GM19239 (cell line): ENCODE results near the gene KIZ.

Source experiments
- DNase-seq: peaks from one replicate; pipeline ENCODE4 v3.0.0; 2011; ENCODE audit warnings: low spot score; ENCODE audit not compliant: insufficient read length
- FAIRE-seq: peaks from 2 replicates; lab custom pipeline; 2011; peaks lifted over from hg19 to GRCh38; lab: Jason Lieb, UNC

KIZ gene

DNA sequence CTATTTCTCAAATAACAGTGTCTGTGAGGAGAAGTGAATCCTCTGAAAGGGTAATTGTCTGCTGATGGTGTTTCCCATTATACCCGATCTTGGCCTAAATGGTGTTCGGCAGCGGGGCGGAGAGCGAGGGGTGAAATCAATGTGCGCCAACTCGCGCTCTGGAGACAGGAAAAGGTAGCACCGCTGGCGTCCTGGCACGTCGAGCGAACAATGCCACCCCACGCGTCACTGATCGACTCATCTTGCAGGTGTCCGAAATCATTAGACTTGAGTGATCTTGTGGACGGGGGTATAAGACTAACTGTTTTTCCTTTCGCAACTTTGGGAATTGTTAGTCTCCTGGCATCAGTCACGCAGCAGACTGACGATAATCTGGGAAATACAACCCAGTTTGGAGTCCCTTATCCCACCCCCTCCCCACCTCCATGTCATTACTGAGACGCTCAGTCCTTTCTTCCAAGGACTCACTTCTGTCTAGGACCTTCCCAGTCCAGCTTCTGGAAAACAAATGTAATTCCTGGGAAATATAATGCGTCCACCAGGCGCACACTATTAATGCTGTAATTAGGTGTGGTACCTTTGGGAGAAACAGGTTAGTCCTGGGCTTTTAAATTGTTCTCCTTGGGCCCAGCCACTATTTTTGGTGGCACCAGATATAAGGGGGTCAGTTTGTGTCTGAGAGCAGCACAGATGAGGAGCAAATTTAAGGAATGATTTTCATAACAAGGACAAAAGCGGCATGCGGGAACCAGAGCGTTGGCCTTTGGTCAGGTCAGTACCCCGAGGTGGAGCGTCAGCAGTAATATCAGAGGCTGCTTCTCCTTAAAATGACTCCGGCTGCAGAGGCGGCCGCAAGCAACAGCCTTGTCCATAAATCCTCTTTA lies 22.1 kb upstream of the KIZ start:
- DNase-seq: no peak
- FAIRE-seq: no peak

GRCh38 chr20:21104466-21104761 lies 21.5 kb upstream of the KIZ start:
- DNase-seq (no peak), FAIRE-seq (no peak)

DNA sequence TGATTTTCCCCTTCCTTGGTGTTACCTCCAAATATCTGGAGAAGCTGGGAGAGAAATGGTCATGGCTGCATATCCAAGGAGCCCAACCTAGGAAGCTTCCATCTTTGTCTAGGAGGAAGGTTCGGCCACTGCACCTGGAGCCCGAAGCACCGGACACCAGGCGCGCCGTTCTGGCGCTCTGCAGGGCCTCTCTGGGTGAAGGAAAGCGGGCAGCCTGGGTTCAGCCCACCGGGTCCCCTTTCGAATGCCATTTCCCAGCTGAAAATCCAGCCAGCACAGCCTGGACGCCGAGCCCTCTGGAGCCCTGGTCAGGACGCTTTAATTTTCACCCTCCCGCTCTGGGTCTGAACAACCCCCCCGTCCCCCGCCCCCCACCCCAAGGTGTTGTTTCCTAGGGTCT lies 21.0 kb upstream of the KIZ start:
- FAIRE-seq: no peak
- no peak for DNase-seq

GRCh38 chr20:21105429-21106170 lies 20.3 kb upstream of the KIZ start:
- FAIRE-seq (no peak), DNase-seq (no peak)

DNA sequence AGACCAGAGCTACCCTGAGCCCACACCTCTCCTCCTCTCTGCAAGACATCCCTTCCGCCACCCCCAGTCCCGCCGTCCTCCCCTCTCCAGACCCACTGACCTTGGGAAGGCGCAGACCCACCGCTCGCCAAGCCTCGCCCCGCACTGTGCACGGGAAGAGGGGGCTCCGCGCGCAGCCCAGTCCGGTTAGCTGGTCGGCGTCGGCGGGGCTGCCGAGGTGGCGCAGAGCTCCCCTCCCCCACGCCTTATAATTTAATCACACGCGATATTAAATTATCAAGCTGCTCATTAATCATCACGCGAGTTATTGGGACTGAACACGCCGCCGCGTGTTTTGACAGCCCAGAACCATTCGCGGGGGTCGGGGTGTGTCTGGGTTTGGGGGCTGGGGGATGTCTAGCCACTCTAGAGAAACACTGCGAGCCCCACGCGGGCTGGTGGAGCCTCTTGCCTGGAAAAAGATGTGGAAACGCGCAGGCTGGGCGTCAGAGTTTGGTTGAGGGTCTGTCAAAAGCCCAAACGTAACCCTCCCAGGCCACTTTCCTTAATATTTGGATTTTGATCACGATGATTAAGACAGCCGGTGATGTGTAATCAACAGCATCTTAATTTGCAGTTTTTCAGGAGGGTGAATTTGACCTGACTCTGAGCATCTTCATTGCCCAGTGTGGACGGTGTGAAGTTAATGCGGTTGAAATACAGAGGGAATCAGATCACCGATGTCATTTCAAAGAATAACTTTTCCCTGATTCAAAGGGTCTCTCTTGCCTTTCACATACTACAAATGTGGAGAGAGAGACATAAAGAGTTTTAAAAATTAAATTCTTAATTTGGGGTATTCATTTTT lies 19.5 kb upstream of the KIZ start, which contains the start of gene LINC00237:
Gene LINC00237, minus strand, starts transcription at position 188 of the 847 bp plus-strand sequence.
- DNase-seq: no peak
- no peak for FAIRE-seq

GRCh38 chr20:21109144-21109543 lies 16.7 kb upstream of the KIZ start:
- DNase-seq: no peak

DNA sequence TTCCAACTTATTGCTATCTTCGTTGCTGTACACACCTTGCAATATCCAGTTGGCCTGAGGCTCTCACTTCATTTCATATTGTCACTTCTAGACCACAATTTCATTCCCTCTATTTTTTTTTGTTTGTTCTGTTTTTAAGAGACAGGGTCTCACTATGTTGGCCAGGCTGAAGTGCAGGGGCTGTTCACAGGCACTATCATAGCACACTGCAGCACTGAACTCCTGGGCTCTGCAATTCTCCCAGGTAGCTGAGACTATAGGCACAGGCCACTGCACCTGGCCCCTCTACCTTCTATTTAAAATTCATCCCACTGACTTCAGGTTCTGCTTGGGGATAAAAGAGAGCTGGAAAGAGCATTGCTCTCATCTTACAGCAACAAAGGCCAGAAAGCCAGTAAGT lies 15.1 kb upstream of the KIZ start:
- DNase-seq (no peak), FAIRE-seq (no peak)

More at GRCh38 chr20:21109144-21109543, 16.7 kb upstream of the KIZ start:
- no peak for FAIRE-seq

DNA sequence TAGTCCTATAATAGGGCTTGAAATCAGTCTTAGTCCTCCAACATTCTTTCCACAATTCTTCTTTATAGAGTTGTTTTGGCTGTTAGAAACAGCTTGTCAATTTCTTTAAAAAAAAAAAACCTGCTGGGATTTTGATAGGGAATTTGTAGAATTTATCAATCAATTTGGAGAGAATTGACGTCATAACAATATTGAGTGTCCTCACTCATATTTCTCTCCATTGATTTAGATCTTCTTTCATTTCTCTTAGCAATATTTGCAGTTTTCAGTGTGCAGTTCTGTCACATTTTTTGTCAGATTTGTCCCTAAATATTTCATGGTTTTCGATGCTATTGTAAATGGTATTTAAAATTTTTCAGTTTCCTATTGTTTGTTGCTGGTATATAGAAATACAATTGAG lies 14.5 kb upstream of the KIZ start:
- DNase-seq (no peak), FAIRE-seq (no peak)

GRCh38 chr20:21113697-21114096 lies 12.2 kb upstream of the KIZ start:
- no peak for DNase-seq
- no peak for FAIRE-seq

- FAIRE-seq (no peak), DNase-seq (no peak)
These were observed 11.3 kb upstream of the KIZ start for GRCh38 chr20:21114584-21114983.

- DNase-seq (no peak), FAIRE-seq (no peak)
These were observed 8.4 kb upstream of the KIZ start for GRCh38 chr20:21117521-21117920.

DNA sequence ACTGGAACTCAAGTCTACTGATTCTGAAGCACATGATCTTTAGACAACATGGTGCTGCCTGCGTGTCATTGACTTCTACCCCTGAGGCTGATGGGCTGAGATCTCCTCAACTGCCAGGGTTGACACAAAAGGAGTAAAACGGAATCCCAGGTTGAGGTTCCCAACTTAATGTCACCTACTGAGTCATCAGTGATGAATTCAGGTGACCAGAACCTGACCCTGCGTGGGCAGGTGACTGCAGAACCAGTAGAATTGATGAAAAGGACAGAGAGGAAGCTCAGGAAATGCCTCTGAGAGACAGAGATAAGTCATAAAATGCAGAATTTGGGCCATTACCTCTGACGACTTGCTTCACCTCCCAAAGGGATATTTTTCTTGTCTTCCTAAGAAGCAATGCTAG lies 7.7 kb upstream of the KIZ start:
- no peak for FAIRE-seq

DNA sequence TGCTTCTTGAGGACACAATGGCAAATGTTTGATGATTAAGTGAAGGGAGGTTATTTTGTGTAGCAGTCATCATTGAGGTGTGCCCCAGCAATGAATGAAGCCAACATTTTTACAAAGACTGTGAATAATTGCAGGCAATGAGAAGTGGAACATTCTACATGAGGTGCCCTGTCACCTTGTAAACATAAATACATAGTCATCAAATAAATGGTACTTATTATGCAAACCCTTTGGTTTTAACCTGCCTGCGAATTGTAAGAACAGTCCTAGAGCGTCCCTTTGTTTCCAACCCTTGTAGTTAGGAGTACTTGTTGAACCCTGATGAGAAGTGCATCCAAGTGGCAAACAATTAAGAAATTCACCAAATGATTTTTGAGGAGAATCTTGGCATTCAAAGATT lies 7.1 kb upstream of the KIZ start:
- FAIRE-seq: no peak

More for the DNA sequence above, 7.7 kb upstream of the KIZ start:
- DNase-seq: no peak

DNA sequence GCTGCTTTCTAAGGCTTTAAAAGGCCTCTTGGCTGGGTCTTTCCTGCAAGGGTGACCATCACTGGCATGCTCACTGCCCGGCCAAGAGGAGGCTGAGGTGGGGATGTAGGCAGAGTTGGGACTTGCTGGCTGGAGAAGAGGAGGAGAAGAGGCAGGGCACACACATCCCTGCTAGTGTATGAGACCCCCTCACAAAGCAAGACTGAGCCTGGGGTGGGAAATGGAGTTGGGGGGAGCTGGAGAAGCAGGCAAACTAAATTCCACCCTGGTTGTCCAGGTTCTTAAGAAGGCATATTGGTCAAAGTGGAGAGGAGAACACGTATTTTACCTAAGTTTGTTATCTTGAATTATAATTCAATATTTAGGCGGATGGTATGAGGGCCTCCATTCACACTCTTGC lies 1.7 kb upstream of the KIZ start:
- FAIRE-seq (no peak), DNase-seq (no peak)

More for the DNA sequence above, 7.1 kb upstream of the KIZ start:
- DNase-seq: no peak

GRCh38 chr20:21125072-21125848 lies 622 bp upstream of the KIZ start:
- FAIRE-seq: no peak
- no peak for DNase-seq

- DNase-seq (no peak), FAIRE-seq (no peak)
These were observed 644 bp downstream of the KIZ start for GRCh38 chr20:21126581-21126870.

DNA sequence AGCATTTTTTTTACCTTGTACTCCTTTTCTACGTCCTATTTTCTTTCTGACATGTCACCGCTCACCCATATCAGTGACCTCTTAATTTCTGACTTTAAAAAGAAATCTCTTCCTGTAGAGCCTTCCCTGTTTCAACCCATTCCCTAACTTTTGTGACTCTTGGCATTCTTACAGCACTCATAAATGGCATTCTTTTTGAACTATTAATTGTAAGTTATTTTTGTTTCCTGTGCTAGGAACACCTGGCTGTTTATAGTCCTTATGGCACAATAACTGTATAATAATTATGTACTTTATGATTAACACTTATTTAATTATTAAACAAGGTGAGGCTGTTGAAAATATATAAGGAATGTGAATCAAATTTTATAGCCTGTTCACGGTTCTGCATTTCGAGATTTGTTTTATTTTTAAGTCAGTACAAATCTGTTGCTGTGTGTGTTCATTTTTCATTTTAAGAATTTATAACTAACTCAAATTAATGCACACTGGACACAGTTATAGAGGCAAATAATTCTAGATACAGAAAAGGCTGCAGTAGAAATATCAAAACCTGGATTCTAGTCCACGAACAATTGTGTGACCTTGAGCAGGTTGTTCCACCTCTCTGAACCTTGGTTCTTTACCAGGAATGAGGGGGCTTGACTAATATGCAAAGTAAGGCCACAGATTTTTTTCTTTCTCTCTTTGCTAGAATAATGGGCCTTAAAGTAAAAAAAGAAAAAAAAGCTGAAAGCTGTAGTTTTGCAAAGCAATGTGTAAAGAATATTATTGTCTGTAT lies 1.5 kb downstream of the KIZ start:
- no peak for DNase-seq
- no peak for FAIRE-seq

DNA sequence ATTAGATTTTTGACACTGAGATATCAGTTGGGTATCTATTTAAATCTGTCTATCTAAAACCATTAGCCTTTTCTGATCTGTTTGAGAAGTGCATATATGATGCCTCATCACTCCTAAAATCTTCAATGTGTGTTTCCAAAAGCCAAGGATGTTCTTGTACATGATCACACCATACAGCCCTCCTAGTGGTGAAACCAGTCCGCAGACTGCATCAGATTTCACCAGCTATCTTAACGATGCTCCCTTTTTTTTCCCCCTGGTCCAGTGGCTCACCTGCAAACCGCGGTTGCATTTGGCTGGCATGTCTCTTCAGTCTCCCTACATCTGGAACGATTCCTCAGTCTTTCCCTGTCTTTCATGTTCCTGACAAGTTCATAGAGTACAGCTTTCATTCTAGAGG lies 4.0 kb downstream of the KIZ start:
- no peak for FAIRE-seq
- no peak for DNase-seq

DNA sequence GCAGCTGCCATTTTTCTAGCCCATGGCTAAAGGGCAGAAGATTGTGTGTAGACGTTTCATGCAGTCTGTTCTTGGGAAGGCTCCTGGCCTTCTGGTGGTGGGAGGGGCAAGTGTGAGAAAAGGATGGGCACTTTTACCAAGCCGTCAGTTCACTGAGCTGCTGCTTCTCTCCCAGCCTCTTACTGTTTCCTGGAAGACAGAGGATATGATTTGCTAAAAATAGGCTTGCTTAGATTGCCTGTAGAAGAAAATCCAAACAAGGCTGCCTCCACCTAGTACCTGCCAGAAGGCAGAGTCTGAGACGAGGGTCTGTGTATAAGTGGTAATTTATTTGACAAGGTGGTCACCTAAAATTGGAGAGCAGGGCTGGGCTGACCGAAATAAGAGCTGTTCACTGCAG lies 7.5 kb downstream of the KIZ start:
- FAIRE-seq (no peak), DNase-seq (no peak)
